GM20431 (cell line): ENCODE measurements around the gene DDX39B.
"Not testable (repeated sequence)": the region's sequence is repeated elsewhere in the genome, so short reads cannot be mapped to it uniquely, and the experiment has no call there.

Experiments
- in situ Hi-C: fragments of 300-500 bp; cut with MseI, MboI; formaldehyde crosslinking; loops from one replicate; pipeline ENCODE4 v1.15.0; 2020; ENCODE audit warnings: low sequenced_read_pairs; ENCODE audit not compliant: unreplicated experiment

Gene DDX39B

DNA sequence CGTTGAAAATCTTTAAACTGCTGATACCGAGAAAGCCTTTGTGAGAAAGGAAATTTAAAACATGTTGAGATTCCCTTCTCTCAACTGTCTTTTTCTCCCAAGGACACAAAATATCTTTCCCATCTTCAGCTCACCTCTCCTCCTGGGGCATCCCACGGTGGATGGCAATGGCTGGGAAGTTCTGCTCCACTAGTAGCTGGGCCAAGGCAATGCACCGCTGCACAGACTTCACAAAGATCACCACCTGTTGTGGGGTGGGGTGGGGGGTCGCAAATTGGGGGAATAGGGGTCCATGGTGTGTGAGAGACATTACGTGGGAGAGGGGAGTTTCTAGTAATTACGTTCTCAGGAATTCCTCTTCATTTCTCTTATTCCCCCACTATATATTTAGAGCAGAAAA is 10.6 kb downstream of the DDX39B start:
- in situ Hi-C loops: no loop called here

DNA sequence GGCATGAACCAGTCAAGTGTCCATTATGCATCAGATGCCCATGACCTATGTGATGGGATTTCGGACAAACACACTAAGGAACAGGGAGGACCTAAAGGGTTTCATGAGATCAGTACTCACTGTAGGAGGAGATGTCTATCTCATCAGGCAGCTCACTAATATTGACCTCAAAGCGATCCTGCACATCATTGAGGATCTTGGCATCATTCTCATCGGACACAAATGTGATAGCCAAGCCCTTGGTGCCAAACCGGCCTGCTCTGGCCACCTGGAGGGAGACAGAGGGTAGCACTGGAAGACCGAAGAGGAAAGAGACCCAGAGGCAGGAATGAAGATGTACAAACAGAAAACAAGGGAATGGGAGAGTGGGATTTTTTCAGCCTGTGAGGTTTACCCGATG is 11.1 kb downstream of the DDX39B start:
- in situ Hi-C loops: no loop called here

DNA sequence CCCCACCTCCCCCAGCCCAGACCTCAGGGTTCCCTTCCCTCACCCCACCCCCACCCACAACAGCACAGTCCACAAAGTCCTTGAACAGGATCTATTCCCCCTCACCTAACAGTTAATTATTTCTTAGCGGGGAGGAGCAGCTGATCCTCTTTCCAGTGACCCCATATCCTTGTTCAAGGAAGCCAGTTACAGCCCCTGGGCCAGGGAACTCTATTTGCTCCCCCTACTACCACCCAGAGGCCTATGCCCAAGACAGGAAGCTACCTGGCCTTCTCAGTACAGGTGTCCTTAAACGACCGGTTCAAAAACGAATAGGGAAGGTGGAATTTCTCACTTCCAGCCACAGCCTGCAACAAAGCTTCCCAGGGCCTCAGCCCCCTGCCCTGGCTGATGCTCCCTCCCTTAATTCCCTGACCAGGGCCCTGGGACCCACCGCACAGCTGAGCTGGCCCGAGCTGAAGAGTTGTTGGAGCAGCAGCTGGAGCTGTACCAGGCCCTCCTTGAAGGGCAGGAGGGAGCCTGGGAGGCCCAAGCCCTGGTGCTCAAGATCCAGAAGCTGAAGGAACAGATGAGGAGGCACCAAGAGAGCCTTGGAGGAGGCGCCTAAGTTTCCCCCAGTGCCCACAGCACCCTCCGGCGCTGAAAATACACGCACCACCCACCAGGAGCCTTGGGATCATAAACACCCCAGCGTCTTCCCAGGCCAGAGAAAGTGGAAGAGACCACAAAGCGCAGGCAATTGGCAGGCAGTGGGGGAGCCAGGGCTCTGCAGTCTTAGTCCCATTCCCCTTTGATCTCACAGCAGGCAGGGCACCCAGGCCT is 12.3 kb downstream of the DDX39B start:
- in situ Hi-C loops: no loop called here

- in situ Hi-C loops: no loop called here
These were observed 12.9 kb downstream of the DDX39B start, which contains the start of gene MCCD1 for GRCh38 chr6:31528821-31529328. MCCD1 (plus strand) TSS chr6:31528962; CDS start chr6:31529015, 53 bp downstream.

GRCh38 chr6:31528307-31528777 is 13.5 kb downstream of the DDX39B start:
- in situ Hi-C loops: no loop called here

DNA sequence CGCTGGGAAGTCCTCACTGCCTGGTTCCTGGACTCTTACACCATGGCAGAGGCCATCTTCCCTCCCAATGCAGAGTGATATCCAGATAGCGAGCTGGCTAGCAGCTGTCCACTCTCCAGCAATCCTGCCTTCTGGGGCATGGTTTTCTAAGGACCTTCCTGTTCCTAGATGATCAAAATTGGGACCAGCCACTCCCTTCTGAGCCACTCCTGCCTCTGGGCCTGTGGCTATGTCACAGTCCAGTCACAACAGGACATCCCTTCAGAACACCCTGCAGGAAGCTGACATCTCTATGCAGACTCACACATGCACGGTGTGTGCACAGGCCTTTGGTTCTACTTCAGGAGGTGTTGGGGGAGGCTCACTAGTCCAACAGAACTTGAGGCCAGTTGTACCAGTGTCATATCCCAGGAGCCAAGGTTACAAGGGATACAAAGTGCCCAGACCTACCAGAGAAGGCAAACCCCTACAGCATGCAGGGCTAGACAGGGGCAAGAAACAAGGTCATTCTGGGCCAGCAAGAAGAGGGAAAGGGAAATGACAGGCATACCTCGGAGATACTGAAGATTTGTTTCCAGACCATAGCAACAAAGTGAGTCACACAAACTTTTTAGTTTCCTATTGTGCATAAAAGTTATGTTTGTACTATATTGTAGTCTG is 15.7 kb downstream of the DDX39B start:
- in situ Hi-C loops: no loop called here

GRCh38 chr6:31525553-31525931 is 16.3 kb downstream of the DDX39B start:
- in situ Hi-C loops: no loop called here

- in situ Hi-C loops: no loop called here
These were observed 20.0 kb downstream of the DDX39B start for GRCh38 chr6:31521835-31522234.

GRCh38 chr6:31513456-31514165 is 28.2 kb downstream of the DDX39B start:
- in situ Hi-C loops: no loop called here

DNA sequence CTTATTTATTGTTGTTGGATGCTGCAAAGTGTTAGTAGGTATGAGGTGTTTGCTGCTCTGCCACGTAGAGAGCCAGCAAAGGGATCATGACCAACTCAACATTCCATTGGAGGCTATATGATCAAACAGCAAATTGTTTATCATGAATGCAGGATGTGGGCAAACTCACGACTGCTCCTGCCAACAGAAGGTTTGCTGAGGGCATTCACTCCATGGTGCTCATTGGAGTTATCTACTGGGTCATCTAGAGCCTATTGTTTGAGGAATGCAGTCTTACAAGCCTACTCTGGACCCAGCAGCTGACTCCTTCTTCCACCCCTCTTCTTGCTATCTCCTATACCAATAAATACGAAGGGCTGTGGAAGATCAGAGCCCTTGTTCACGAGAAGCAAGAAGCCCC is 31.8 kb downstream of the DDX39B start:
- in situ Hi-C loops: no loop called here

DNA sequence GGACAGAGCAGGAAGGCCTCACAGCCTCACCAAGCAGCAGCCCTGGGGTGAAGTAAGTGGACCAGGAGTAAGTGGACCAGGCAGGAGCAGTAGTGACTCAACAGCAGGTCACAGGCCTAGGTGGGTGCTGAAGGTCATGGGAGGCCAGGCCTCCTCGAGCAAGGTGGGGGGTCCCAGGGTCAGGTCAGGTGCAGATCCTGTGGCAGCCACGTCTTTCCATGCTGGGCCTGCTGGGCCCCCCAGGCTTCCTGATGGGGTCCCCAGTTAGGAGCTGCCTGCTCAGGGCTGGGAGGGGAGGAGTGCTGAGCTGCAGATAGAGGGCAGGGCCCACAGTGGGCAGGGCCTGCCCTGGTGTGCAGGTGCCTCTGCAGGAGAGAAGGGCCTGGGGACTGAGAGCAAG is 32.8 kb downstream of the DDX39B start:
- in situ Hi-C loops: not testable (repeated sequence)

DNA sequence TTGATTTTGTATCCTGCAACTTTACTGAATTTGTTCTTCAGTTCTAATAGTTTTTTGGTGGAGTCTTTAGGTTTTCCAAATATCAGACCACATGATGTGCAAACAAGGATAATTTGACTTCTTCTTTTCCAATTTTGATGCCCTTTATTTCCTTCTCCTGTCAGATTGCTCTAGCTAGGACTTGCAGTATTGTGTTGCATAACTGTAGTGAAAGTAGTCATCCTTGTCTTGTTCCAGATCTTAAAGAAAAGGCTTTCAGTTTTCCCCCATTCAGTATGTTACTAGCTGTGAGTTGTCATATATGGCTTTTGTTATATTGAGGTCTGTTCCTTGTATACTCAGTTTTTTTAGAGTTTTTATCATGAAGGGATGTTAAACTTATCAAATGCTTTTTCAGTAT is 39.2 kb downstream of the DDX39B start:
- in situ Hi-C loops: no loop called here

DNA sequence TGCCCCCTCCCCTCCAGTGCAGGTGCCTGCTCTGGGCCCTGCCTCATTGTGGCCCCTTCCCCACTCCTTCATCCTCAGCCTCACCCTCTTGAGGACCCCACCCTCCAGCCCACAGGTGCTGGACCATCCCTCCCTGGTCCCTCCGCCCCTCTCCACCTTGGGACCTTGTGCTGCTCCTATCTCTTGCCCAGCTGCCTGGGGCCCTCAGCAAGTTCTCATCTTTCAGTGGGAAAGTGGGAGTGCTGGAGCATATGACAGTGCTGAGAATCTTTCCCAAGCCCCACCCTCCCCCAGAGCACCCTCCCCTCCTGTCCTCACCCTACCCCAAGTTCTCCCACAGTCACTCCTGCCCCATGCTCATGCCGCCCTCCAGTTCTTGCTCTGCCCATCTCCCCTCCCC is 42.2 kb downstream of the DDX39B start:
- in situ Hi-C loops: not testable (repeated sequence)

DNA sequence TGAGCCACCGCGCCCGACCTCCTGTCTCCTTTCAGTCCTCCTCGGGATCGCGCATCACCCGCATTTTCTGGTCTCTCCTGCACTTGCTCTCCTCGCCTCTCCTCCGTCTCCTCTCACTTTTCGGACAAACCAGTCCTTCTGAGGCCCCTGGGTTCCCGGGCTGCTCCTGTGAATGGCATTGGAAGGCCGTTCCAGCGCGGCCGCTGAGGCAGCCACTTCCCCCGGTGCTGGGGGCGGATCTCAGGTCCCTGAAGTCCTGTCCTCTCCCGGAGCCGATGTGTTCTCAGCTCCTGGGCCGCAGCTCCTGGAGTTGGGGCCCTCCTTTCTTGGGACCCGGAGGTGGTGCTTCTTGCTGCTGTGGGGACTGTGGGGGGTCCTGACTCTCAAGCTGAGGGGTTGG is 43.1 kb downstream of the DDX39B start:
- in situ Hi-C loops: no loop called here

GRCh38 chr6:31497531-31498476 is 44.0 kb downstream of the DDX39B start, which contains the start of gene MICB:
MICB (plus strand) TSS chr6:31498145; CDS start chr6:31498194, 49 bp downstream.
- in situ Hi-C loops: no loop called here

DNA sequence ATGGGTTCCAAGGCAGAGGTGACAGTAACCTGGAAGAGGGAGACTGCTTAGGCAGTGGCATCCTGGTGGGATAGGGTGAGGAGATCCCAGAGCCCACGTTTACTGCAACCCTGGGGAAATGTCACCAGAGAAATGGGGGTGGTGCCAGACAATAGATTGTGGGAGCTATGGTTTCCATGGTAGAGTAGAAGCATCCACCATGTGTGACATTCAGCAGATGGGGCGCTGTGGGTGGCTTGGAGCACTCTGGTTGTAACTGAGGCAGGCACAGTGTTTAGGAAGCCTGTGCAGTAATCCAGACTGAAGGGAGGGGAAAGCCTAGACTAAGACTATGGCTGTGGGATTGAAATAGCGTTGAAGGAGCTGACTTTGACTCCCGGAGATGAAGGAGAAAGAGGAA is 45.0 kb downstream of the DDX39B start:
- in situ Hi-C loops: not testable (repeated sequence)

GRCh38 chr6:31495580-31495979 is 46.2 kb downstream of the DDX39B start:
- in situ Hi-C loops: no loop called here

DNA sequence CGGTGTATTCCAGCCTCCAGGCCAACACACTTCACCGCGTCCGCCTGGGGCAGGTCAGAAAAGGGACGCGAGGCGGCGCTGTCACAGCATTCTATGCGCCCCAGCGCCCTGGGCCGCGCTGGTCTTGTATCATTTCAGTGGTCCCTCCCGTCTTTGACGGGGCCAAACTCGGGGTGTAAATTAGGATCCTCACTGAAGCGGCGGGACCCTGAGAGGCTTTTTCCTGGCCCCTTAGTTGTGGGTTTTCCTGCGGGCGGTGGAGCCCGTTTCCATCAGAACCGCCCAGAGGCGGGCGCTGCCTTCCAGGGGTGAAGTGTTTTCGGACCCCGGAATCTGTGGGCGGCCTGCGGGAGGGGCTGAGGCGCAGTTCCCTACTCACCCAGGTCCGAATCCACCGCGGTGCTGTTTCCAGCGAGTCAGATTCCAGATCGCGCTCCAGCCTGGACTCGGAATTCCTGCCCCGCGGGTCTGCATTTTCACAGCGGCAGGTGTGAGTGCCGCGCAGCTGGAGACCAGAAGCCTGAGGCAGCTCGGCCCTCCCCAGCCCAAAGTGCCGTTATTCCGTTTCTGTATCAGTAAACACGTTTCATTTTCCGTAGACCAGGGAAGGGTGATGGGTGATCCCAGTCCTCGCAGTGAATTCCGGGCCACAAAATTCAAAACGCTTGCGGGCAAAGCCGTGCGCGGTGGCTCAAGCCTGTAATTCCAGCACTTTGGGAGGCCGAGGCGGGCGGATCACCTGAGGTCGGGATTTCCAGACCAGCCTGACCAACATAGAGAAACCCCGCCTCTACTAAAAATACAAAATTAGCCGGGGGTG is 47.7 kb downstream of the DDX39B start:
- in situ Hi-C loops: no loop called here

DNA sequence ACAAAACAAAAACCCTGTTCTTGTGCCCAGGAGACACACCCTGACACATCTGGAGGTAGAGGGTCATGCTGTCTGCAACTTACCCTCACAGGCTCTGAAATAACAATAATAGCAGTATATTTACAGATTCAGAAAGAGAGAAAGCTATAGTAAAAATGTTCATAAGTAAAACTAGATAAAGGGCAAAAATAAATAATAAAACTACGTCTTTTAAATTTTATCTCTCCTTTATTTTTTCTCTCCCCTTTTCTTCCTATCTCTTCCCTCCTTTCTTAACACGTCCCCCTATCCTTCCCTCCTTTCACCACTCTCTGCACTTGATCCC is 48.3 kb downstream of the DDX39B start:
- in situ Hi-C loops: not testable (repeated sequence)
